ENCODE data around the gene AKAP3.

AKAP3 gene

DNA sequence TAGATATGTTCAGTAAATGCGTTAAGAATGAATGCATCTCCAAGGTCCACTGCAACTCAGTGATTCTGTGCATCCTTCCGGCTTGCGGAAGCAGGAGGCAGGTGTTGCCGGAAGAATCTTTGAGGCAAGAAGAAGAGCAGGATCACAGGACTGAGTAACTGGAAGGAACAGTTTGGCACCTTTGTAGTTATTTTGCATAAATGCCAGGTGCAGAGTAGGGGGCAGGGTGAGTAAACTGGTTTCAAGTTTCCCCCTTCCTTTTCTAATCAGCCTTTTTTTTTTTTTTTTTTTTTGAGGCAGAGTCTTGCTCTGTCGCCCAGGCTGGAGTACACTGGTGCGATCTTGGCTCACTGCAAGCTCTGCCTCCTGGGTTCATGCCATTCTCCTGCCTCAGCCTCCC, 64.6 kb downstream of the AKAP3 start:
- DNase-seq = no peak
- Histone ChIP-seq H3K27ac (no peak overlapping the region), H3K4me1 (no peaks in the 10 kb centered on the region), H3K4me3 (no peak overlapping the region), H3K36me3 (no peaks in the 10 kb centered on the region), H3K27me3 (peaks cover 0 to 7% of the 10 kb centered on the region in 2 donors), H3K9me3 (no peaks in the 10 kb centered on the region)
- TF ChIP-seq CTCF (IDR thresholded peaks at IDR 0.05) = no peak
- intact Hi-C loops (cut with DNase I; ENCODE audit: low total_unique reads) = no loop called here

- intact Hi-C loops (cut with DNase I; ENCODE audit: low total_unique reads) = no loop called here
- no peaks in the 10 kb centered on the region for H3K36me3 ChIP-seq
Observed at GRCh38 chr12:4580281-4580688, 68.6 kb downstream of the AKAP3 start.

DNA sequence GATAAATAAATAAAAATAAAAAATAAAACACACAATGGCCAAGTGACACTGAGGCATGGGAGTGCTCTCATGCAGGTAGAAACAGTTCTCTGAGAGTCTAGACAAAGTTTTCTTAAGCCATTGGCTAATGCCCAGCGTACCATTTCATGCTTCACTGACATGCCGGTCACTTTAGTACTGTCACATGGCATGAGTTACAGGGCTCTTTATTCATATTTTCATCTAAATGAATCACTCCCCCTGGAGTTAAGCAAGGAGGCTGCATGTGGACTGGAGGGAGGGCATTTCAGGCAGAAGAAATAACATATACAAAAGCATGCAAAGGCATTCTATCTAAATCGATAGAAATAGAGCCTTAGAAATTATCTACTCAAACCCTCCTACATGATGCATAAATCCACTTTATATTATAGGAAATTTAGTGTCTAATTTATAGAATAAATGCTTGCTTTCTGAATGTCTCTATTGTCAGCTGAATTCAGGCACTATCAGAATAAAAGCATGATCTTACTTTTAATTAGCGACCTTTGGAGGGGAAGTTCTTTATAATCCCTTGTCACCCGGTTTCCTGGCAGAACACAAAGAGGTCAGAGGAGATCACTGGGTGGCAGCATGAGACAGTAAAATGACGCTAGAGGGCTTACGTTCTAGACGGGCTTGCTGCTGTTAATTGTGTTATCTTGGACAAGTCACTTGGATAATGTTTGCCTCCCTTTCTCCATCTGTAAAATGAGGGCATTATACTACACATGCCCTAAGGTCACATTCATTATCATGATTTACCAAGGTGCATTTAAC, 69.3 kb downstream of the AKAP3 start:
- Histone ChIP-seq H3K9me3 (no peaks in the 10 kb centered on the region), H3K27me3 (peaks cover 0 to 4% of the 10 kb centered on the region in 2 donors), H3K4me1 (no peaks in the 10 kb centered on the region), H3K27ac (no peak overlapping the region), H3K36me3 (no peaks in the 10 kb centered on the region), H3K4me3 (no peak overlapping the region)
- no peak for TF ChIP-seq CTCF (IDR thresholded peaks at IDR 0.05)
- no peak for DNase-seq
- intact Hi-C loops (cut with DNase I; ENCODE audit: low total_unique reads) = no loop called here

More at GRCh38 chr12:4580281-4580688, 68.6 kb downstream of the AKAP3 start:
- Histone ChIP-seq H3K27me3 (peaks cover 0 to 4% of the 10 kb centered on the region in 2 donors), H3K4me3 (no peak overlapping the region), H3K27ac (no peak overlapping the region), H3K9me3 (no peaks in the 10 kb centered on the region), H3K4me1 (no peaks in the 10 kb centered on the region)
- DNase-seq = no peak
- TF ChIP-seq CTCF (IDR thresholded peaks at IDR 0.05) = no peak

- no peak overlapping the region for H3K4me3 ChIP-seq
- no peak for DNase-seq
- no peaks in the 10 kb centered on the region for H3K27me3 ChIP-seq
- no peaks in the 10 kb centered on the region for H3K36me3 ChIP-seq
- TF ChIP-seq CTCF (IDR thresholded peaks at IDR 0.05) = no peak
- no peaks in the 10 kb centered on the region for H3K4me1 ChIP-seq
- H3K27ac ChIP-seq = no peak overlapping the region
- intact Hi-C loops (cut with DNase I; ENCODE audit: low total_unique reads) = no loop called here
- no peaks in the 10 kb centered on the region for H3K9me3 ChIP-seq
Observed at GRCh38 chr12:4572680-4573079, 76.2 kb downstream of the AKAP3 start.

- no peak for TF ChIP-seq CTCF (IDR thresholded peaks at IDR 0.05)
Observed at GRCh38 chr12:4569261-4569660, 79.6 kb downstream of the AKAP3 start.

More at GRCh38 chr12:4569261-4569660, 79.6 kb downstream of the AKAP3 start:
- intact Hi-C loops (cut with DNase I; ENCODE audit: low total_unique reads) = no loop called here
- Histone ChIP-seq H3K9me3 (no peaks in the 10 kb centered on the region), H3K36me3 (no peaks in the 10 kb centered on the region), H3K27me3 (no peaks in the 10 kb centered on the region), H3K27ac (no peak overlapping the region), H3K4me3 (no peak overlapping the region), H3K4me1 (no peaks in the 10 kb centered on the region)
- DNase-seq = no peak
